MCF 10A (cell line): ENCODE data around the gene WDR7. TPM values are rescaled to one million over a fixed set of nuclear protein-coding genes. Genes with fewer than 3 reads are reported as not detected.

Source experiments
- BruUV-seq: library from RNA; stranded (reverse); fragments of 400-500 nt; replicated peaks from 2 replicates; lab custom pipeline; 2021; lab: Mats Ljungman, UMichigan
- CTCF ChIA-PET: fragments of 300-600 bp; sonication (Branson Sonifier 250); formaldehyde crosslinking; extraction: SDS; loops from one replicate; lab custom pipeline; 2021; ENCODE audit warnings: antibody characterized with exemption, inconsistent platforms; lab: Yijun Ruan, JAX
- POLR2A ChIA-PET: fragments of 300-600, 350-650 bp; sonication (Branson Sonifier 250); formaldehyde crosslinking; extraction: SDS; loops from one replicate; lab custom pipeline; 2020; ENCODE audit warnings: antibody characterized with exemption, inconsistent platforms; lab: Yijun Ruan, JAX
- DNase-seq: peaks from one replicate; pipeline ENCODE4 v3.0.0-alpha.2; 2018; ENCODE audit not compliant: unreplicated experiment
- H3K27ac Mint-ChIP-seq: one replicate; pipeline ENCODE4 v1.8.0; 2022; ENCODE audit warnings: mild to moderate bottlenecking, low read depth, mixed read lengths; ENCODE audit not compliant: unreplicated experiment
- H3K27me3 Mint-ChIP-seq: one replicate; pipeline ENCODE4 v1.8.0; 2022; ENCODE audit warnings: mixed read lengths; ENCODE audit not compliant: insufficient read depth, unreplicated experiment
- H3K36me3 Mint-ChIP-seq: one replicate; pipeline ENCODE4 v1.8.0; 2022; ENCODE audit warnings: mild to moderate bottlenecking, moderate library complexity, mixed read lengths; ENCODE audit not compliant: insufficient read depth, unreplicated experiment
- H3K4me1 Mint-ChIP-seq: one replicate; pipeline ENCODE4 v1.8.0; 2022; ENCODE audit warnings: mixed read lengths; ENCODE audit not compliant: insufficient read depth, unreplicated experiment
- H3K4me3 Mint-ChIP-seq: one replicate; pipeline ENCODE4 v1.8.0; 2022; ENCODE audit warnings: mild to moderate bottlenecking, moderate library complexity, mixed read lengths; ENCODE audit not compliant: unreplicated experiment
- H3K9me3 Mint-ChIP-seq: one replicate; pipeline ENCODE4 v1.8.0; 2022; ENCODE audit warnings: mixed read lengths; ENCODE audit not compliant: unreplicated experiment
- intact Hi-C: fragments of 100-400 bp; cut with micrococcal nuclease; formaldehyde crosslinking; loops from 2 replicates; pipeline ENCODE4 v1.14.1; 2022
- total RNA-seq: library from RNA; stranded (reverse); gene quantifications from 2 replicates; pipeline ENCODE4 v1.2.3, GENCODE V29; 2022
- TF ChIP-seq, protein P1 (sequence below): fragments of 200-600 bp; IDR thresholded peaks from one replicate; pipeline ENCODE4 v1.8.0; 2022; ENCODE audit warnings: antibody characterized with exemption, mild to moderate bottlenecking; ENCODE audit not compliant: unreplicated experiment

Gene WDR7
- total RNA-seq, 1 experiment from 2014 or later = 12.6 TPM

DNA sequence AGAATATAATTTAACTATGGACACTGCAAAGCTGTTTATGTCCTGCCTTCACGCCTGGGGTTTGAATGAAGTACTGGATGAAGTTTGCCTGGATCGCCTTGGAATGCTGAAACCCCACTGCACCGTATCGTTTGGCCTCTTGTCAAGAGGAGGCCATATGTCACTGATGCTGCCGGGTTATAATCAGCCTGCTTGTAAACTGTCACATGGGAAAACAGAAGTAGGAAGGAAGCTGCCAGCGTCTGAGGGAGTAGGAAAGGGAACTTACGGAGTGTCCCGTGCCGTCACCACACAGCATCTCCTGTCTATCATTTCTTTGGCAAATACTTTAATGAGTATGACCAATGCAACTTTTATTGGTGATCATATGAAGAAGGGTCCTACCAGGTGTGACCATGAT is 105.8 kb downstream of the WDR7 start:
- no peak for DNase-seq
- H3K9me3 Mint-ChIP-seq = no peaks in the 10 kb centered on the region
- intact Hi-C loops = no loop called here
- POLR2A ChIA-PET = no interaction called here
- CTCF ChIA-PET = interaction anchor here (0.6 to 1.0 kb wide), 3 partner anchors 690 to 905 kb away, joined by 3 read pairs; no protein-coding TSS in a partner anchor
- H3K4me1 Mint-ChIP-seq = no peaks in the 10 kb centered on the region
- no peak overlapping the region for H3K27ac Mint-ChIP-seq
- no peaks in the 10 kb centered on the region for H3K27me3 Mint-ChIP-seq
- H3K4me3 Mint-ChIP-seq = no peak overlapping the region
- TF ChIP-seq, protein P1, sequence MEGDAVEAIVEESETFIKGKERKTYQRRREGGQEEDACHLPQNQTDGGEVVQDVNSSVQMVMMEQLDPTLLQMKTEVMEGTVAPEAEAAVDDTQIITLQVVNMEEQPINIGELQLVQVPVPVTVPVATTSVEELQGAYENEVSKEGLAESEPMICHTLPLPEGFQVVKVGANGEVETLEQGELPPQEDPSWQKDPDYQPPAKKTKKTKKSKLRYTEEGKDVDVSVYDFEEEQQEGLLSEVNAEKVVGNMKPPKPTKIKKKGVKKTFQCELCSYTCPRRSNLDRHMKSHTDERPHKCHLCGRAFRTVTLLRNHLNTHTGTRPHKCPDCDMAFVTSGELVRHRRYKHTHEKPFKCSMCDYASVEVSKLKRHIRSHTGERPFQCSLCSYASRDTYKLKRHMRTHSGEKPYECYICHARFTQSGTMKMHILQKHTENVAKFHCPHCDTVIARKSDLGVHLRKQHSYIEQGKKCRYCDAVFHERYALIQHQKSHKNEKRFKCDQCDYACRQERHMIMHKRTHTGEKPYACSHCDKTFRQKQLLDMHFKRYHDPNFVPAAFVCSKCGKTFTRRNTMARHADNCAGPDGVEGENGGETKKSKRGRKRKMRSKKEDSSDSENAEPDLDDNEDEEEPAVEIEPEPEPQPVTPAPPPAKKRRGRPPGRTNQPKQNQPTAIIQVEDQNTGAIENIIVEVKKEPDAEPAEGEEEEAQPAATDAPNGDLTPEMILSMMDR = no peak
- BruUV-seq = no TSS peak
- peaks cover 5% of the 10 kb centered on the region for H3K36me3 Mint-ChIP-seq

DNA sequence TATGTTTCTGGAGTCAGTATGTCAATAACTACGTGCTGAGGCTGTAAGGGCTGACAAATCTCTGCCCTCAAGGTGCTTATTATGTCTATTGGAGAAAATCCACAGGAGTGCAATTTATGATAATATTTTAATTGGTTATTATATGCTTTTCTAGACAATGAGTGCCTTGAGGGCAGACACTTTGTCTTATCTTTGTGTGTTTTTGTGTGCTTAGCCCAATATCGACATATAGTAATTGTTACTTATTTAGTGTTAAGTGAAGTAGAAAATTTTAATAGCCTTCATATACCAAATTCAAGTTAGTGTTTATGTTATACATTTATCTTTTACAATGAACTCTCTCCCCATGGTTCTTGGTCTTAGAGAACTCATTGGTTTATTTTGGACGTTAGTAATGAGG is 118.9 kb downstream of the WDR7 start:
- DNase-seq = no peak
- no peaks in the 10 kb centered on the region for H3K4me1 Mint-ChIP-seq
- no peak overlapping the region for H3K4me3 Mint-ChIP-seq
- intact Hi-C loops = no loop called here
- H3K9me3 Mint-ChIP-seq = no peaks in the 10 kb centered on the region
- BruUV-seq = no TSS peak
- no peak overlapping the region for H3K27ac Mint-ChIP-seq
- ChIA-PET POLR2A (no interaction called here), CTCF (interaction anchor here (0.6 kb wide), 1 partner anchor 28 kb away, joined by 3 read pairs; no protein-coding TSS in a partner anchor)
- H3K27me3 Mint-ChIP-seq = no peaks in the 10 kb centered on the region
- H3K36me3 Mint-ChIP-seq = peaks cover 6% of the 10 kb centered on the region
- TF ChIP-seq, protein P1 = no peak

DNA sequence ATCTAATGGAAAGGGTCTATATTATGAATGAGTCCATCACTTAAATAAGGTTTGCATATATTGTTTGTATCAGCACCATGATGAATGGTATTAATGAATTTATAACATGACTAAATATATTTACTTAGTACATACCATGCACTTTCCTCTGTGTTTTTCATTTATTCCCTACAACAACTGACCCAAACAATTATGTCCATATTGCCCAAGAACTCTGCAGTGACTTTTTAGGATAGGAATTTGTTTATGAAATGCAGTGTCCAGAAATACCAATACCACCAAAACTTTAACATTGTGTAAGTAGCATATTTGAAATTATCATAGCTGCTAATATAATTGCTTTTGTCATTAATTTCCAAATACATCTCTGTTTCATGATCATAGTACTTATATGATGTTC is 119.7 kb downstream of the WDR7 start:
- no TSS peak for BruUV-seq
- no peaks in the 10 kb centered on the region for H3K27me3 Mint-ChIP-seq
- no peak overlapping the region for H3K4me3 Mint-ChIP-seq
- intact Hi-C loops = no loop called here
- CTCF ChIA-PET = interaction anchor here (0.6 kb wide), 1 partner anchor 789 kb away, joined by 3 read pairs; no protein-coding TSS in a partner anchor
- H3K9me3 Mint-ChIP-seq = no peaks in the 10 kb centered on the region
- peaks cover 6% of the 10 kb centered on the region for H3K36me3 Mint-ChIP-seq
- TF ChIP-seq, protein P1 = no peak
- POLR2A ChIA-PET = no interaction called here
- H3K4me1 Mint-ChIP-seq = no peaks in the 10 kb centered on the region
- no peak for DNase-seq
- H3K27ac Mint-ChIP-seq = no peak overlapping the region

DNA sequence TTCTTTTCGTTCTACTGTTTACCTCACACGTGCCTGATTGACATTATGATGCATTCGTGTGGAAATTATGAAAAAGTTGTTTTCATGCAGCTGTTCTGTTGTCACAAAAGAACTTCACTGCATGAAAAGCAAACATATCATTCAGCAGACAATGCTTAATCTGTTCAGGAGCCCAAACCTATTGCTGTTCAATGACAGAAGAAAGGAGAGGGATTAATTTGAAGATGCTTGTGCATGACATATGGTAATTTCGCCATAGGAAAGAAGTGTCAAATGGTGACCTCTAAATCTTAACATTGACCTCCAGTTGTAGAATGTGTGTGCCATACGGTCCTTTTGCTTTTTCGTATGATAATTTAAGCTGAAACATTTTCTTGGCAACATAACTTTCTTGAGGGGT is 124.5 kb downstream of the WDR7 start:
- TF ChIP-seq, protein P1 = no peak
- no peaks in the 10 kb centered on the region for H3K4me1 Mint-ChIP-seq
- no peaks in the 10 kb centered on the region for H3K9me3 Mint-ChIP-seq
- H3K27me3 Mint-ChIP-seq = no peaks in the 10 kb centered on the region
- ChIA-PET CTCF (no interaction called here), POLR2A (interaction anchor here (0.6 kb wide), 1 partner anchor 101 kb away, joined by 3 read pairs; no protein-coding TSS in a partner anchor)
- H3K36me3 Mint-ChIP-seq = peaks cover 6% of the 10 kb centered on the region
- H3K27ac Mint-ChIP-seq = no peak overlapping the region
- BruUV-seq = no TSS peak
- H3K4me3 Mint-ChIP-seq = no peak overlapping the region
- intact Hi-C loops = no loop called here
- no peak for DNase-seq
